Liver (tissue), 9 donors: ENCODE measurements around the gene WEE1. TPM values are rescaled to one million over a fixed set of nuclear protein-coding genes. Genes with fewer than 3 reads are reported as not detected.

ENCODE experiments used
- DNase-seq: peaks from one replicate; pipeline ENCODE4 v3.0.0-alpha.2; 2017; ENCODE audit warnings: low spot score
- H3K27ac ChIP-seq, 2 donors: one replicate each; pipeline ENCODE4 v1.7.0; 2013; ENCODE audit warnings: inconsistent platforms in 2 of 2, low read length in 2 of 2, control low read depth in 1 of 2, low read depth in 1 of 2, mild to moderate bottlenecking in 1 of 2
- H3K27me3 ChIP-seq, 4 donors: one replicate each; pipeline versions ENCODE4 v1.6.1 to v1.7.0; 2013; ENCODE audit warnings: low read length in 3 of 4, inconsistent platforms in 1 of 4, mild to moderate bottlenecking in 1 of 4, moderate library complexity in 1 of 4; ENCODE audit not compliant: control insufficient read depth in 4 of 4, insufficient read depth in 4 of 4
- H3K36me3 ChIP-seq, 4 donors: one replicate each; pipeline versions ENCODE4 v1.6.1 to v1.7.0; 2013; ENCODE audit warnings: low read length in 3 of 4, mild to moderate bottlenecking in 3 of 4, low read depth in 1 of 4, moderate library complexity in 1 of 4; ENCODE audit not compliant: control insufficient read depth in 4 of 4, insufficient read depth in 3 of 4
- H3K4me1 ChIP-seq, 4 donors: one replicate each; pipeline versions ENCODE4 v1.6.1 to v1.7.0; 2013; ENCODE audit warnings: low read length in 3 of 4, mild to moderate bottlenecking in 3 of 4, moderate library complexity in 1 of 4; ENCODE audit not compliant: control insufficient read depth in 4 of 4, insufficient read depth in 4 of 4
- H3K4me3 ChIP-seq, 3 donors: one replicate each; pipeline versions ENCODE4 v1.6.1 to v1.7.0; 2013; ENCODE audit warnings: low read length in 3 of 3, control low read depth in 1 of 3, low read depth in 1 of 3, mild to moderate bottlenecking in 1 of 3
- H3K9ac ChIP-seq, 2 donors: one replicate each; pipeline ENCODE4 v1.7.0; 2013; ENCODE audit warnings: low read length in 2 of 2, mild to moderate bottlenecking in 2 of 2, moderate library complexity in 2 of 2, control low read depth in 1 of 2, low read depth in 1 of 2
- H3K9me3 ChIP-seq, 4 donors: one replicate each; pipeline versions ENCODE4 v1.6.1 to v1.7.0; 2013; ENCODE audit warnings: low read length in 3 of 4; ENCODE audit not compliant: control insufficient read depth in 4 of 4
- ATF3 ChIP-seq: IDR thresholded peaks from 2 replicates; pipeline ENCODE4 v1.6.1; 2016; ENCODE audit warnings: antibody characterized with exemption
- CTCF ChIP-seq: fragments of 150-350 bp; IDR thresholded peaks from 2 replicates; pipeline ENCODE4 v1.5.1; 2017; ENCODE audit warnings: improper control_type of control experiment, low read depth, low read length; ENCODE audit not compliant: missing input control
- FOXA1 ChIP-seq: IDR thresholded peaks from 2 replicates; pipeline ENCODE4 v1.6.1; 2016; ENCODE audit warnings: antibody characterized with exemption
- FOXA2 ChIP-seq: IDR thresholded peaks from 2 replicates; pipeline ENCODE4 v1.6.1; 2016; ENCODE audit warnings: antibody characterized with exemption
- GABPA ChIP-seq, 2 donors: IDR thresholded peaks in 1 of 2; conservative IDR thresholded peaks in 1 of 2; 2 replicates each; pipeline ENCODE4 v1.6.1; 2016; ENCODE audit warnings: antibody characterized with exemption in 2 of 2, mild to moderate bottlenecking in 1 of 2, moderate library complexity in 1 of 2
- HNF4A ChIP-seq, 2 donors: conservative IDR thresholded peaks; 2 replicates each; pipeline ENCODE4 v1.6.1; 2016; ENCODE audit warnings: antibody characterized with exemption in 2 of 2, mild to moderate bottlenecking in 2 of 2
- HNF4G ChIP-seq: IDR thresholded peaks from 2 replicates; pipeline ENCODE4 v1.6.1; 2016; ENCODE audit warnings: antibody characterized with exemption
- JUND ChIP-seq, 2 donors: IDR thresholded peaks; 2 replicates each; pipeline ENCODE4 v1.6.1; 2016; ENCODE audit warnings: antibody characterized with exemption in 2 of 2
- MAX ChIP-seq: IDR thresholded peaks from 2 replicates; pipeline ENCODE4 v1.6.1; 2016; ENCODE audit warnings: antibody characterized with exemption
- RAD21 ChIP-seq, 2 donors: IDR thresholded peaks; 2 replicates each; pipeline ENCODE4 v1.6.1; 2016; ENCODE audit warnings: antibody characterized with exemption in 2 of 2, mild to moderate bottlenecking in 2 of 2
- REST ChIP-seq: IDR thresholded peaks from 2 replicates; pipeline ENCODE4 v1.6.1; 2016; ENCODE audit warnings: antibody characterized with exemption, mild to moderate bottlenecking
- RXRA ChIP-seq, 2 donors: IDR thresholded peaks; 2 replicates each; pipeline ENCODE4 v1.6.1; 2017 to 2018; ENCODE audit warnings: antibody characterized with exemption in 2 of 2, mild to moderate bottlenecking in 1 of 2
- SP1 ChIP-seq: IDR thresholded peaks from 2 replicates; pipeline ENCODE4 v1.6.1; 2018; ENCODE audit warnings: antibody characterized with exemption, mild to moderate bottlenecking
- TAF1 ChIP-seq: conservative IDR thresholded peaks from 2 replicates; pipeline ENCODE4 v1.6.1; 2016; ENCODE audit warnings: antibody characterized with exemption, mild to moderate bottlenecking
- ZBTB33 ChIP-seq: IDR thresholded peaks from 2 replicates; pipeline ENCODE4 v1.6.1; 2016; ENCODE audit warnings: antibody characterized with exemption
- WGBS: extraction: QIAGEN DNeasy Blood & Tissue Kit; methylation state at CpG from one replicate; pipeline ENCODE4 v1.1.7; 2013; 5-methylcytosine and 5-hydroxymethylcytosine counted together
- polyA plus RNA-seq, 2 donors: library from polyadenylated mRNA; stranded (reverse) in 1 of 2; unstranded in 1 of 2; fragments of 200-250 nt in 1 of 2; fragments of >200 nt in 1 of 2; fragmentation: Nextera tagmentation in 1 of 2; extraction: Ambion mirVana in 1 of 2; gene quantifications; one replicate each; pipeline versions ENCODE4 v1.2.1 to v1.2.3, GENCODE V29; 2013 to 2015
- total RNA-seq, 2 donors: library from RNA; depleted of rRNA; stranded (reverse); fragments of >200 nt; gene quantifications; one replicate each; pipeline ENCODE4 v1.2.3, GENCODE V29; 2014
- donor health status: healthy.
- donor health status: healthy.
- donor health status: healthy.
- donor health status: healthy.
- donor health status: healthy.

Gene WEE1
- total and polyA plus RNA-seq, 4 donors: 3.5 to 39.6 (median 7.1) TPM

GRCh38 chr11:9609841-9610240 lies 36.4 kb downstream of the WEE1 start:
- H3K9ac ChIP-seq: no peak overlapping the region
- no peaks in the 10 kb centered on the region for H3K27me3 ChIP-seq
- no peaks in the 10 kb centered on the region for H3K36me3 ChIP-seq
- WGBS: 94% methylated on average over 3 of the region's 3 CpGs
- no peak overlapping the region for H3K27ac ChIP-seq
- TF ChIP-seq HNF4A (conservative IDR thresholded peaks at IDR 0.05) (no peak), JUND (IDR thresholded peaks at IDR 0.05) (no peak), GABPA (IDR thresholded peaks at IDR 0.05 in 1 of 2, conservative IDR thresholded peaks at IDR 0.05 in 1 of 2) (no peak), MAX (no peak), FOXA1 (no peak), REST (no peak), TAF1 (no peak), RXRA (IDR thresholded peaks at IDR 0.05) (no peak), RAD21 (IDR thresholded peaks at IDR 0.05) (no peak), SP1 (no peak), CTCF (no peak), ATF3 (no peak), HNF4G (no peak), FOXA2 (no peak), ZBTB33 (no peak)
- no peak overlapping the region for H3K4me3 ChIP-seq
- no peak for DNase-seq
- H3K9me3 ChIP-seq: no peaks in the 10 kb centered on the region
- peaks cover 0 to 16% (median 3%) of the 10 kb centered on the region in 4 donors for H3K4me1 ChIP-seq
